ENCODE results near the gene PTH1R.

DNA sequence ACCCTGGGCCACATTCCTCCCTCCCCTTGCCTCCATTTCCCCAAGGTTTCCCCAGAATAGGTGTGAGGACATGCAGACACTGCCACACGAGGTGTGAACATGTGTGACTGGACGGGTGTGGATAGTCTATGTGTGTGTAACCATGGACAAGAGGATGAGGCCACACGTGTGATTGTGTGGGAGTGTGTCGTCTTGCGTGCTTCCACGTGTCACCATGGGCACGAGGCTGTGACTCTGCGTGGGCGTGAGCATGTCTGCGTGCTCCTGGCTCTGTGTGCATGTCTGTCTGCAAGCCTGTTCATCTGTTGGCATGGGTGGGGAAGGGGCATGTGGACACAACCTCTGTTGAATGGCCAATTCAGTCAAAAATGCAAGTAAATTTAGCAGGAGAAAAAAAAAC, 8.1 kb upstream of the PTH1R start:
- TF ChIP-seq TAF1 (IDR thresholded peaks at IDR 0.05; ENCODE audit: borderline replicate concordance, low read depth, low read length) (no peak), TCF12 (IDR thresholded peaks at IDR 0.05; ENCODE audit: low read depth, low read length) (no peak), NFIC (IDR thresholded peaks at IDR 0.05; ENCODE audit: low read depth, low read length) (no peak), TCF3 (IDR thresholded peaks at IDR 0.05; ENCODE audit: borderline replicate concordance, insufficient read depth, low read depth, low read length) (no peak), EED (IDR thresholded peaks at IDR 0.05; ENCODE audit: low read depth) (no peak), EZH2 (IDR thresholded peaks at IDR 0.05; ENCODE audit: borderline replicate concordance, control insufficient read depth, low read depth, low read length) (no peak), RAD21 (IDR thresholded peaks at IDR 0.05; ENCODE audit: insufficient read depth, low read depth, low read length) (no peak), FOS (IDR thresholded peaks at IDR 0.05; ENCODE audit: borderline replicate concordance, extremely low read depth, insufficient read length) (no peak)
- TF ChIP-seq, protein P1, sequence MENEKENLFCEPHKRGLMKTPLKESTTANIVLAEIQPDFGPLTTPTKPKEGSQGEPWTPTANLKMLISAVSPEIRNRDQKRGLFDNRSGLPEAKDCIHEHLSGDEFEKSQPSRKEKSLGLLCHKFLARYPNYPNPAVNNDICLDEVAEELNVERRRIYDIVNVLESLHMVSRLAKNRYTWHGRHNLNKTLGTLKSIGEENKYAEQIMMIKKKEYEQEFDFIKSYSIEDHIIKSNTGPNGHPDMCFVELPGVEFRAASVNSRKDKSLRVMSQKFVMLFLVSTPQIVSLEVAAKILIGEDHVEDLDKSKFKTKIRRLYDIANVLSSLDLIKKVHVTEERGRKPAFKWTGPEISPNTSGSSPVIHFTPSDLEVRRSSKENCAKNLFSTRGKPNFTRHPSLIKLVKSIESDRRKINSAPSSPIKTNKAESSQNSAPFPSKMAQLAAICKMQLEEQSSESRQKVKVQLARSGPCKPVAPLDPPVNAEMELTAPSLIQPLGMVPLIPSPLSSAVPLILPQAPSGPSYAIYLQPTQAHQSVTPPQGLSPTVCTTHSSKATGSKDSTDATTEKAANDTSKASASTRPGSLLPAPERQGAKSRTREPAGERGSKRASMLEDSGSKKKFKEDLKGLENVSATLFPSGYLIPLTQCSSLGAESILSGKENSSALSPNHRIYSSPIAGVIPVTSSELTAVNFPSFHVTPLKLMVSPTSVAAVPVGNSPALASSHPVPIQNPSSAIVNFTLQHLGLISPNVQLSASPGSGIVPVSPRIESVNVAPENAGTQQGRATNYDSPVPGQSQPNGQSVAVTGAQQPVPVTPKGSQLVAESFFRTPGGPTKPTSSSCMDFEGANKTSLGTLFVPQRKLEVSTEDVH (IDR thresholded peaks at IDR 0.05; ENCODE audit: low read depth, partially characterized antibody), result no peak
- TF ChIP-seq, protein P2, sequence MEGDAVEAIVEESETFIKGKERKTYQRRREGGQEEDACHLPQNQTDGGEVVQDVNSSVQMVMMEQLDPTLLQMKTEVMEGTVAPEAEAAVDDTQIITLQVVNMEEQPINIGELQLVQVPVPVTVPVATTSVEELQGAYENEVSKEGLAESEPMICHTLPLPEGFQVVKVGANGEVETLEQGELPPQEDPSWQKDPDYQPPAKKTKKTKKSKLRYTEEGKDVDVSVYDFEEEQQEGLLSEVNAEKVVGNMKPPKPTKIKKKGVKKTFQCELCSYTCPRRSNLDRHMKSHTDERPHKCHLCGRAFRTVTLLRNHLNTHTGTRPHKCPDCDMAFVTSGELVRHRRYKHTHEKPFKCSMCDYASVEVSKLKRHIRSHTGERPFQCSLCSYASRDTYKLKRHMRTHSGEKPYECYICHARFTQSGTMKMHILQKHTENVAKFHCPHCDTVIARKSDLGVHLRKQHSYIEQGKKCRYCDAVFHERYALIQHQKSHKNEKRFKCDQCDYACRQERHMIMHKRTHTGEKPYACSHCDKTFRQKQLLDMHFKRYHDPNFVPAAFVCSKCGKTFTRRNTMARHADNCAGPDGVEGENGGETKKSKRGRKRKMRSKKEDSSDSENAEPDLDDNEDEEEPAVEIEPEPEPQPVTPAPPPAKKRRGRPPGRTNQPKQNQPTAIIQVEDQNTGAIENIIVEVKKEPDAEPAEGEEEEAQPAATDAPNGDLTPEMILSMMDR (IDR thresholded peaks at IDR 0.05 in 2 of 3, conservative IDR thresholded peaks at IDR 0.05 in 1 of 3; ENCODE audit: control insufficient read depth in 2 of 3, extremely low read depth in 1 of 3, insufficient read depth in 1 of 3, low read depth in 3 of 3, low read length in 3 of 3), result no peak
- TF ChIP-seq, protein P3, sequence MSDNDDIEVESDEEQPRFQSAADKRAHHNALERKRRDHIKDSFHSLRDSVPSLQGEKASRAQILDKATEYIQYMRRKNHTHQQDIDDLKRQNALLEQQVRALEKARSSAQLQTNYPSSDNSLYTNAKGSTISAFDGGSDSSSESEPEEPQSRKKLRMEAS (IDR thresholded peaks at IDR 0.05; ENCODE audit: low read depth, low read length), result no peak

All from GM12878 (cell line).